GM19099 (cell line): ENCODE results near the gene EPB41L4B.

ENCODE experiments used
- POLR2A ChIP-seq: IDR thresholded peaks from 3 replicates; pipeline ENCODE4 v1.6.1; 2011; ENCODE audit warnings: low read depth; ENCODE audit not compliant: insufficient read length; ENCODE audit errors: extremely low read depth

Gene EPB41L4B

DNA sequence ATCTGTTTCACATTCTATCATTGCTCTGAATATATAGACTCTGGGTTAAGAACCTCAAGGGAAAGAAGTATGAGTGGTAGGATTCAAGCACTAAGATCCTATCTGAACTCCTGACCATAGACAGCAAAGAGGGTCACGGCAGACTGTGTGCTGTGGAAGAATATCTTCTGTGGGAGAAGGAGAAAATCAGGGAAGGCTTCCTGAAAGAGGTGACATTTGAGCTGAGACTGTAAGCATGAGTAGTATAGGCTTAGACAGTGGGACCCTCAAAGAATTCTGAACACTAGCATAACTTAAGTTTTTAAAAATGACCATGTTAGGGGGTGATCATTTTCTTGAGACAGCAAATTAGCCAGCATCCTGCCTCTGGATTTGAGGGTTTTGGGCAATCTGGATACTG is 157.7 kb downstream of the EPB41L4B start:
- no peak for TF ChIP-seq POLR2A

DNA sequence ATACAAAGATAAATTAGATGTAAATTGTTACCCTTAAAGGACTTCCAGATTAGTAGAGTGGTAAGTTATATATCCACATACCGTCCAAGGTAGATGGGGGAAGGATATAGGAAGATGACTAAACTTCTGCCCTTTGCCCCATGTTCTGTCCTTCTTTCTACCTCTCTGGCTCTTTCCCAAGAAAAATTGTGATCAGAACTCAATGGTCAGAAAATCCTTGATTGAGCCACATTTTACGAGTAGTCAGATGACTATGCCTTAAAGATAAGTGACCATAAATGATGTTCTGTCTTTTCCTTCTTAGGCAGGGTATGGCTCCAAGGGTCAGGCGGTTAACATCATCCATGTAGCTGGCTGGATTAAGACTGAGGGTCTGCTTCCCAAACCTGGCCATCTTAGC is 158.2 kb downstream of the EPB41L4B start:
- no peak for TF ChIP-seq POLR2A

DNA sequence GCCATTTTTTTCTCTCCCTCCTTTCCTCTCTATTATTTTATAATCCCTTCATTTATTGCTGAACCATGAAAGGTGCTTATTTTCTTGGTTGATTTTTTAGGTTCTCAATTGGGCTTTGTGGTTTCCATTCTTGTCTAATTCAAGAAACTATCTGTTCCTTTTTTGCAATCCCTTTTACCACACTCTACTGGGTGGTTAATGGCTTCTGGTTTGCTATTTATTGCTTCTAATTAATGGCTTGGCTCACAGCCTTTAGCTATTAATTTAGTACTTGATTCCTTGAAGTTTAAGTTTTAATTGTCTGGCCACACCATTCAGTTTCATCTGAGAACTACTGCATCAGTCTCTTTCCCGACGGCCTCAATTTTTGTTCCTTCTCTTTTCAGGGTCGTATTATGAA is 159.4 kb downstream of the EPB41L4B start:
- TF ChIP-seq POLR2A, result no peak

DNA sequence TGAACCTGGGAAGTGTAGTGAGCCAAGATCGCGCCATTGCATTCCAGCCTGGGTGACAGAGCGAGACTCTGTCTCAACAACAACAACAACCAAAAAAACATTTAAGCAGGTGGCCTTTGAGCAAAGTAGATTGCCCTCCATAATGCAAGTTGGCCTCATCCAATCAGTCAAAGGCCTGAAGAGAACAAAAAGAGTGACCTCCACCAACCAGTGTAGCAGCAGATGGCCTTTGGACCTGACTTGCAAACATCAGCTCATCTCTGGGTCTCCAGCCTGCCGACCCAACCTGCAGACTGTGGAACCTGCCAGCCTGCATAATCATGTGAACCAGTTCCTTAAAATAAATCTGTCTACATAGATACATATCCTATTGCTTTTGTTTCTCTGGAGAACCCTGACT is 161.3 kb downstream of the EPB41L4B start:
- no peak for TF ChIP-seq POLR2A

DNA sequence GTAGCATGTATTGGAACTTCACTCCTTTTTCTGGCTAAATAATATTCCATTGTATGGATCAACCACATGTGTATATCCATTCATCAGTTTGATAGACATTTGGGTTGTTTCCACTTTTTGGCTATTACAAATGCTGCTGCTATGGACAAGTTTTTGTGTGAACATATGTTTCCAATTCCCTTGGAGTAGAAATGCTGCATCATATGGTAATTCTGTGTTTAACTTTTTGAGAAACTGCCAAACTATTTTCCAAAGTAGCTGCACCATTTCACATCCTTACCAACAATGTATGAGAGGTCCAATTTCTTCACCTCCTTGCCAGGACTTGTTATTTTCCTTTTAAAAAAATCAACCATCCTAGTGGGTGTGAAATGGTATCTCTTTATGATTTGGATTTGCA is 162.2 kb downstream of the EPB41L4B start:
- TF ChIP-seq POLR2A, result no peak

DNA sequence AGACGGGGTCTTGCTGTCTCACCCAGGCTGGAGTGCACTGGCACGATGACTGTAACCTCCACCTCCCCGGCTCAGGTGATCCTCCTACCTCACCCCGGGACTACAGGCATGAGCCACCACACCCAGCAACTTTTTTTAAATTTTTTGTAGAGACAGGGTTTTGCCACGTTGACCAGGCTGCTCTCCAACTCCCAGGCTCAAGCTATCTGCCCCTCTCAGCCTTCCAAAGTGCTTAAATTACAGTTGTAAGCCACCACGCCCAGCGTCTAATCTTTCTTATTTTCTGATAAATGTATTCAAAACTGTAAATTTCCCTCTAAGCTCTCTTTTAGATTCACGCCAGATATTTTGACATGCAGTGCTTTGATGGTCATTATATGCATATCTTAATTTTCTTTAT is 164.2 kb downstream of the EPB41L4B start:
- no peak for TF ChIP-seq POLR2A

DNA sequence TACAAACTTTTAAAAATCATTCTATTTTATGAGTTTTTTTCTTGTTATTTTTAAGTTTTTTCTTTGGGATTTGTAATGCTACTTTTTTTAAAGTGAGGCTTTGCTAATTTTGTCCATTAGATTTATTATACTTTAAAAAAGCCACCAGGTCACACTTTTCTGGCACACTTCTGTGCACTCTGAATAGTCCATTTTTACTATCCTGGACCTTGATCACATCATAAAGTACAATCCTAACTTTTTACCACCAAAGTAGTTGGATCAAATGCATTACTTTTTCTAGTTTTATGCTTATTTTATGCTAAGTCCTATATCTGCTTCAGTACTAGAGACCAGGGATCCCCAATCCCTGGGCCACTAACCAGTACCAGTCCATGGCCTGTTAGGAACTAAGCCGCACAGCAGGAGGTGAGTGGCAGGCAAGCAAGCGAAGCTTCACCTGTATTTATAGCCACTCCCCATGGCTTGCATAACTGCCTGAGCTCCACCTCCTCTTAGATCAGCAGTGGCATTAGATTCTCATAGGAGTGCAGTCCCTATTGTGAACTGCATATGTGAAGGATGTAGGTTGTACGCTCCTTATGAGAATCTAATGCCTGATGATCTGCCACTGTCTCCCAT is 169.8 kb downstream of the EPB41L4B start:
- TF ChIP-seq POLR2A, result no peak

DNA sequence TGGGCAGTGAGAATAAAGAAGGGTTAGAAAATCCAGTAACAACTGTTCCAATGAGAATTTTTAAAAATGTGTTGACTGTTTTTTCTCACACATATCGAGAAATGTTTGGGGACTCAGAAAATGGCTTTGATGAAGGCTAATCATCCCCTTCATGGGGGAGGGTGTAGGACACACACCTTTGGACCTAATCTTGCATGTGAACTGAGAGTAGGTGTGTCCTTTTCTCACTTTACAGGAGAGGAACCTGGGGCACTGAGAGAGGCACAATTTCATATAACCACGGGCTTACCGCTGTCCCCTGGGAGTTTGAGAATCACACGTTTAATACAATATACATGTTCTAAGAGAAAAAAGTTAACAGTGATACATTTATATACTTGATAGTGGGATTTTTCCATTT is 171.1 kb downstream of the EPB41L4B start:
- TF ChIP-seq POLR2A, result no peak

DNA sequence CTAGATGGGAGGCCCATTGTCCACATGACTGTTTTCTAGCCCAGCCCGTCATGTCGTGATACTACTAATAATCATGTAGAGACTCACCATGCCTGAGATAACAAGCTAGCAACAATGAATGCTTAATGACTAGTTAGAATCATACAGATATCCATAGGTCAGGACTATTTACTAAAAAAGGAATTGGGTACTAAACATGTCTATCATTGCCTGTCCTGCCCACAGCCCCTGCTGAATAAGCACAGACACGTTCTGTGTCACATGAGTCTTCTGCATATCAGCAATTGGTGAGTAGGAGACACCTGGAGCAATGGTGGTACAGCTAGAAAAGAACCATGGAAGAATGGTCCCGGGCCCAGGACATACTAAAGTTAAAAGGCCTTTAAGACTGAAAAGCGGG is 171.8 kb downstream of the EPB41L4B start:
- no peak for TF ChIP-seq POLR2A

DNA sequence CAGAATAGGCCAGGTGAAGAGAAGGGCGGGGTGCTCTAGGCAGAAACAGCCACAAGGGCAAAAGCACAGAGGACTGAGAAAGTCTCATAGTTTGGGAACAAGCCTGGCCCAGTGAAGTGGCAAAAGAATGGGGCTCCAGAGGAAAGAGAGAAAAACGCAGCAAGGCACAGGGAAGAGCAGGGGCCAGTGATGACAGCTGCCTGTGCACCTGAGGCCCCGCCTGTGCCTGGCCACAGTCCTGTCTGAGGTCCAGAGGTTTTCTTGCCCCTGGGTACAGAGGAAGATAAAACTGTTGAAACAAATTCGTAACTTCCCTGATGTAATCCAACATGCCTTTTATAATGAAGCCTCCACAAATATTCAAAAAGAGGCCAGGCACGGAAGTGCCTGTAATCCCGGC is 175.8 kb downstream of the EPB41L4B start:
- TF ChIP-seq POLR2A, result no peak

DNA sequence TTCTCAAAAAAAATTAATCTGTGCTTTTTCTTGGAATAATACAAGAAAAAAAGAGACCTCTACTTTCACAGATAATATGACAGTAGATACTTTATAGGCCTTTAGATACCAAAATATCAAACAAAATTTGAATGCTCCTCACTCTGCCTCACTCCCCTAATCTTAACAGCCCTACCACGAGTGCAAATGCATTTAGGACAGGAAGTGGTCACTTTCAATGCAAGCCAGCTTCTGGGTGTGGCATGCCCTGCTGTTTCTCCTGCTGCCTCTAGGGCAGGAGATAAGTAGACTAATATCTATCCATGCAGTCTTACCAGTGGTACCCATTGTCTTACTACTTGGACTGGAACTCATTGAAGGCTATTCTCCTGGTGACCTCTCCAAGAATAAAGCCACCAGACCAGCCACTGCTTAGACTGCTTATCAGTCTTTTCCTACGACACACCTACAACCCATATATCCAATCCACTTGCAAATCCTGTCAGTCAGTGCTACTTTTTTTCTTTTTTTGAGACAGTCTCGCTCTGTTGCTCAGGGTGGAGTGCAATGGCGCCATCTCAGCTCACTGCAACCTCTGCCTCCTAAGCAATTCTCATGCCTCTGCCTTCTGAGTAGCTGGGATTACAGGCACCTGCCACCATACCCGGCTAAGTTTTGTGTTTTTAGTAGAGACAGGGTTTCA is 176.8 kb downstream of the EPB41L4B start:
- no peak for TF ChIP-seq POLR2A

DNA sequence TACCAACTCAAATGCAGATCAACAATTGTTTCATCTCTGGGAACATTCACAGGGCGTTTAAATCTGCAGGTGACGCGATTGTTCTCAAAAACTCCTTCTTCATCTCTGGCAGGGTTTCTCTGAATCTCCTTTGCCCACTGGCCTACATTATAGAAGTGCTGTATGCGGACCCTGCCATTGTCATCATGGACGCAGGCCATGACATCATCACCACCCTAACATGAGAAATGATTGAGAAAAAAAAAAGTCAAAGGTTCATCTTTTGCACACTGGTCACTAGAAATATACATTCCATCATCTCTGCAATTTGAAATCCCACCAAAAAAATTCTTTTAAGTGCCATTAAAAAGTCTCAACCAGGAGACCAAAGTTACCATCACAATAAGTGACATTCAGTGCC is 179.5 kb downstream of the EPB41L4B start:
- TF ChIP-seq POLR2A, result no peak

DNA sequence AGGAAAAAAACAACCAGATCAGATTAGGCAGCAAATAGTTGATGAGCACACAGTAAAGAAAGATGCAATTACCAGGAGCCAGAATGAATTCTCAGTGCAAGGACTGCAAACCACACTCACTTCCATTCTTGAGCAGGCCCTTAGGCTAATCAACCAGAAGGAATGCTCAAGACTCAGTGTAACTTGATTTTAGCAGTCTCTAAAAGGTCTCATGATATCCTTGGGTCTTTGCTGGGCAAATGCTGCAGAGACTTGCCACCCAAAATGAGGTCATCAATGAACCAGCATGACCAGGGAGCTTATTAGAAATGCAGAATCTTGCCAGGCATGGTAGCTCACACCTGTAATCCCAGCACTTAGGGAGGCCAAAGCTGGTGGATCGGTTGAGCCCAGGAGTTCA is 181.0 kb downstream of the EPB41L4B start:
- no peak for TF ChIP-seq POLR2A

DNA sequence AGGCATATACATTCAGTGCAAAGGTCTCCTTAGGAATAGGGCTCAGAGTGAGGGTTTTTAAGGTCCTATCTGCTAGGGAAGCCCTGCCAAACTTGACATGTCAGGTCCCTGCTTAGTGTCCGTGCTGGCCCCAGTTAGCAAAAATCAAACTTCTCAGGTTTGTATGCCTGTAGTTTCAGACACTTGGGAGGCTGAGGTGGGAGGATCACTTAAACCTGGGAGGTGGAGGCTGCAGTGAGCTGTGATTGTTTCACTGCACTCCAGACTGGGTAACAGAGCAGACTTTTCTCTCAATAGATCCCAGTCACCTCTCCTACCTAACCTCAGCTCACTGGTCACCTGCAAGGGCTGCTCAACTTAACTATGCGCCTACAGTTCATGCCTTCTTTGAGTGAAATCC is 182.4 kb downstream of the EPB41L4B start:
- no peak for TF ChIP-seq POLR2A

DNA sequence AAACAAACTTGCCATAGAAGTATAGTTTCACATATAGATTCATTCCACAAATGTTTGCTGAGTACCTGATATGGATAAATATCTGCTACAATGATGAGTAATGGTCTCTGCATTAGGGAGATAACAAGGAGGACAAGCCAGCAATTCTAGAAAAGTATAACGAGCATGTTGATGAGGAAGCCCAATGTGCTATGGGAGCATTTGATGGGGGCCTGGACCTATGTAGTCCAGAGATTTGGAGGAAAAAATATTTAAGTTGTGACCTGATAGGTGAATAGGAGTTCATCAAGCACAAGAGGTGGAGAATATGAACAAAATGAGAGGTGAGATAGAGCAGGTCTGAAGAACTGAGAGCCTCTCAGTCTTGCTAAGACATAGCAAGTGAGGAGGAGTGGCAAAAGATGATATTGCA is 186.7 kb downstream of the EPB41L4B start:
- TF ChIP-seq POLR2A, result no peak

DNA sequence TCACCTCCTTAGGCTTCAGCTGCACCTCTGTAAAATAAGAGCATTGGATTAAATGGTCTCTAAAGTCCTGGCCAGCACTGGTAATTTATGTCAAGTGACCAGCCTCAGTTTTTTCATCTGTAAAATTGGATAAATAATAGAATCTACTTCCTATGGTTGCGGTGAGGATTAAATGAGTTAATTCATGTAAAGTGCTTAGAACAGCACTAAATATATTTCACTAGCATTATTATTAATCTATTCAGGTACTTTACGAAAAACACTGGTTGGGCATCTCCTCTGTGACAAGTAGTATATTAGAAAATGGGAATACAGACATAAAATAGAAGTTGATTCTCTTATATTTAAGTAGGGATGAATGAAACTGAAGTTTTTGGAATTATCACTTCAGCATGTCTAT is 187.3 kb downstream of the EPB41L4B start:
- TF ChIP-seq POLR2A, result no peak

DNA sequence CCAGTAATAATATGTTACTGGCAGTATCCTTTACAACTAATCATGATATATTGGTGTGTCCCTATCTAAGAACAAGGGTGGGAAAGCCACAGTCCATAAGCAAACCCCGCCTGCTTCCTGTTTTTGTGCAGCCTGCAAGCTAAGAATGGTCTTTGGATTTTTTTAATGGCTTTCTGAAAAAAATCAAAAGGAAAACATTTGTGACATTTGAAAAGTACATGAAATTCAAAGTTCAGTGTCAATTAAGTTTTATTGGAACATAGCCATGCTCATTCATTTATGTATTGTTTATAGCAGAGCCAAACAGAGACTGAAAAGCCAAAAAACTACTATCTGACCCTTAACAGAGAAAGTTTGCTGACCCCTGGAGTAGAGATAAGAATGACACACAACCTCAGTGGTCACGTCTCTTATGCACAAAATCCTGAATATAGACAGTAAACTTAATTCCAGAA is 188.3 kb downstream of the EPB41L4B start:
- no peak for TF ChIP-seq POLR2A

DNA sequence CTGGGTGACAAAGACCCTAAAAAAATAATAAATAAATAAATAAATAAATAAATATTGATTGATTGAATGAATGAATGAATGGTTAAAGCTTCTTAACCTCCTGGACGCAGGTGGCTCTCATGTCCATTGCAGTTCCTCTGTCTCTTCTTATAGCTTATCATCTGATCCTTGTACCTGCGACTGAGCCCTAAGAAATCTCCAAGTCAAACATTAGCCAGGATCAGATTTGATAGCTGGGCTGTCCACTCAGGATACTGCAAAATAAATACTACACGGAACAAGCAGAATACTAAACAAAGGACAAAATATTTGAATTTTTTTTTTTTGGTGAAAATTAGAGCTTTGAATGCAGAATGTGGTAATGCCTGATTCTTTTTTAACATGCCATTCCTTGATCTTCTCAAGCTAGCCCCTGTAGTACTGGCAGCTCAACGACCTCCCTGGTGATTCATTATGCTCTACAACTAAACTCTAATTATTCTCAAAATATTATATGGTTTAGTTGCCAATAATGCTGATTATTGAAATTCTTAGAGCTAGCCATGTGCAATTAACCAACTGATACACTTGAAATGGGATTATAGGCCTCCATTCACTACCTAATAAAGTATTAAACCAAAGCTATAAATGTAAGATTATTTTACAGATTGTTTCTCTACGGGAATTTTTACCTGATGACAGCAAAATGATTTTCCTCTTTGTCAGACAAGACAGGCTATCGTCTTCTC is 191.2 kb downstream of the EPB41L4B start:
- no peak for TF ChIP-seq POLR2A
